SK-N-SH (cell line): ENCODE measurements around the gene SALL3. TPM values are rescaled to one million over a fixed set of nuclear protein-coding genes. Genes with fewer than 3 reads are reported as not detected.

Source experiments
- CTCF ChIA-PET: fragments of 300-600, 350-600 bp; formaldehyde crosslinking; extraction: SDS; loops from one replicate; lab custom pipeline; 2021; lab: Yijun Ruan, JAX
- POLR2A ChIA-PET: fragments of 350-600 bp; sonication (Branson Sonifier 250); formaldehyde crosslinking; extraction: SDS; loops from one replicate; lab custom pipeline; 2020; ENCODE audit warnings: antibody characterized with exemption, inconsistent platforms; lab: Yijun Ruan, JAX
- DNase-seq: peaks from one replicate; pipeline ENCODE4 v3.0.0; 2012
- H2AFZ ChIP-seq: fragments of 200-600 bp; sonication (generic); 2 replicates; pipeline ENCODE4 v1.8.1; 2016; ENCODE audit warnings: antibody characterized with exemption, mild to moderate bottlenecking, low read depth
- H3F3A ChIP-seq: fragments of 200-600 bp; sonication (generic); replicated peaks from 2 replicates; pipeline ENCODE3; 2016; ENCODE audit warnings: antibody characterized with exemption, mild to moderate bottlenecking; ENCODE audit not compliant: insufficient read depth
- H3K27ac ChIP-seq, 2 experiments: fragments of 200-500 bp in 1 of 2; fragments of 200-600 bp in 1 of 2; sonication (Bioruptor generic) in 1 of 2; sonication (generic), shearing (Covaris generic) in 1 of 2; 2 replicates each; pipeline versions ENCODE4 v1.5.1 to v1.6.1; 2014 to 2016; ENCODE audit warnings: low read depth in 2 of 2, inconsistent platforms in 1 of 2, low read length in 1 of 2, mild to moderate bottlenecking in 1 of 2, mixed read lengths in 1 of 2
- H3K27me3 ChIP-seq: fragments of 200-600 bp; sonication (generic), shearing (Covaris generic); 2 replicates; pipeline ENCODE4 v1.6.1; 2016; ENCODE audit warnings: mixed run types; ENCODE audit not compliant: insufficient read depth
- H3K36me3 ChIP-seq, 2 experiments: fragments of 200-500 bp in 1 of 2; fragments of 200-600 bp in 1 of 2; sonication (Bioruptor generic) in 1 of 2; sonication (generic) in 1 of 2; replicated peaks in 1 of 2; 2 replicates each; pipeline versions ENCODE3 to v1.5.1; 2014 to 2016; ENCODE audit warnings: low read length in 1 of 2, mild to moderate bottlenecking in 1 of 2; ENCODE audit not compliant: insufficient read depth in 2 of 2, control insufficient read depth in 1 of 2
- H3K4me1 ChIP-seq, 2 experiments: fragments of 200-500 bp in 1 of 2; fragments of 200-600 bp in 1 of 2; sonication (Bioruptor generic) in 1 of 2; sonication (generic), shearing (Covaris generic) in 1 of 2; 2 replicates each; pipeline versions ENCODE4 v1.5.1 to v1.6.1; 2014 to 2016; ENCODE audit warnings: low read depth in 1 of 2, low read length in 1 of 2, mixed run types in 1 of 2; ENCODE audit not compliant: insufficient read depth in 2 of 2, control insufficient read depth in 1 of 2
- H3K4me2 ChIP-seq: fragments of 200-600 bp; sonication (generic), shearing (Covaris generic); 2 replicates; pipeline ENCODE4 v1.6.1; 2017; ENCODE audit warnings: mixed run types
- H3K4me3 ChIP-seq, 2 experiments: fragments of 200-500 bp in 1 of 2; fragments of 200-600 bp in 1 of 2; sonication (Bioruptor generic) in 1 of 2; sonication (generic), shearing (Covaris generic) in 1 of 2; 2 replicates each; pipeline versions ENCODE4 v1.5.1 to v1.8.1; 2014 to 2016; ENCODE audit warnings: low read depth in 2 of 2, inconsistent platforms in 1 of 2, low read length in 1 of 2, mild to moderate bottlenecking in 1 of 2, mixed read lengths in 1 of 2, moderate library complexity in 1 of 2
- H3K79me2 ChIP-seq: fragments of 200-600 bp; sonication (generic); 2 replicates; pipeline ENCODE4 v1.8.1; 2017; ENCODE audit warnings: mild to moderate bottlenecking; ENCODE audit not compliant: insufficient read depth
- H3K9ac ChIP-seq: fragments of 200-600 bp; sonication (generic); 2 replicates; pipeline ENCODE4 v1.6.1; 2017; ENCODE audit warnings: mixed run types
- H3K9me2 ChIP-seq: fragments of 200-600 bp; sonication (generic); 2 replicates; pipeline ENCODE4 v1.6.1; 2017; ENCODE audit warnings: mixed run types
- H3K9me3 ChIP-seq: fragments of 200-600 bp; sonication (generic); 2 replicates; pipeline ENCODE4 v1.6.1; 2017; ENCODE audit warnings: mixed run types, mild to moderate bottlenecking, moderate library complexity
- H4K20me1 ChIP-seq: fragments of 200-600 bp; sonication (generic); 2 replicates; pipeline ENCODE4 v1.6.1; 2017; ENCODE audit warnings: mild to moderate bottlenecking, mixed run types; ENCODE audit not compliant: insufficient read depth
- CHD2 ChIP-seq: fragments of 150-350 bp; IDR thresholded peaks from 2 replicates; pipeline ENCODE4 v1.6.1; 2018; ENCODE audit warnings: low read length; ENCODE audit not compliant: partially characterized antibody
- CTCF ChIP-seq: fragments of 200-600 bp; sonication (generic); IDR thresholded peaks from 2 replicates; pipeline ENCODE4 v1.6.1; 2017; ENCODE audit warnings: antibody characterized with exemption, mild to moderate bottlenecking, moderate library complexity
- EP300 ChIP-seq, 2 experiments: IDR thresholded peaks; 2 replicates each; pipeline versions ENCODE4 v1.4.0 to v1.6.1; 2012; ENCODE audit warnings: borderline replicate concordance in 1 of 2, low read depth in 1 of 2, low read length in 1 of 2
- EZH2phosphoT487 ChIP-seq: fragments of 200-600 bp; sonication (generic); IDR thresholded peaks from 2 replicates; pipeline ENCODE4 v1.6.1; 2017; ENCODE audit warnings: low read depth, mixed run types, mild to moderate bottlenecking, antibody characterized with exemption, moderate library complexity, borderline replicate concordance
- FOXJ3 ChIP-seq: sonication (generic); formaldehyde crosslinking; IDR thresholded peaks from 2 replicates; pipeline ENCODE4 v1.5.1; 2020; ENCODE audit warnings: mild to moderate bottlenecking, missing genetic modification reagents
- FOXM1 ChIP-seq: IDR thresholded peaks from 2 replicates; pipeline ENCODE4 v1.4.0; 2012; ENCODE audit warnings: low read depth, mild to moderate bottlenecking
- MEF2A ChIP-seq: IDR thresholded peaks from 2 replicates; pipeline ENCODE4 v1.4.0; 2012; ENCODE audit warnings: low read depth, borderline replicate concordance
- NFIC ChIP-seq: IDR thresholded peaks from 2 replicates; pipeline ENCODE4 v1.4.0; 2012; ENCODE audit warnings: borderline replicate concordance
- POLR2AphosphoS5 ChIP-seq: IDR thresholded peaks from 2 replicates; pipeline ENCODE4 v1.6.1; 2012; ENCODE audit warnings: low read depth, low read length
- RAD21 ChIP-seq: IDR thresholded peaks from 2 replicates; pipeline ENCODE4 v1.6.1; 2012; ENCODE audit warnings: mild to moderate bottlenecking, low read length
- RCOR1 ChIP-seq: fragments of 150-350 bp; IDR thresholded peaks from 2 replicates; pipeline ENCODE4 v1.6.1; 2017; ENCODE audit warnings: antibody characterized with exemption, low read length
- RXRA ChIP-seq: IDR thresholded peaks from 2 replicates; pipeline ENCODE4 v1.4.0; 2012; ENCODE audit warnings: low read depth, mild to moderate bottlenecking, borderline replicate concordance
- USF1 ChIP-seq: IDR thresholded peaks from 2 replicates; pipeline ENCODE4 v1.4.0; 2012; ENCODE audit warnings: low read depth, borderline replicate concordance
- ZBTB33 ChIP-seq: IDR thresholded peaks from 2 replicates; pipeline ENCODE4 v1.4.0; 2012; ENCODE audit warnings: low read depth, borderline replicate concordance
- WGBS: methylation state at CpG from one replicate; pipeline ENCODE4 v1.1.6; 2017; ENCODE audit warnings: low lambda C conversion rate; 5-methylcytosine and 5-hydroxymethylcytosine counted together
- polyA plus RNA-seq, 3 experiments: library from polyadenylated mRNA; depleted of rRNA; stranded (reverse); fragments of >200 nt; gene quantifications; 2 replicates each; pipeline ENCODE4 v1.2.3, GENCODE V29; 2012

The SALL3 gene
- polyA plus RNA-seq, 1 of the 3 experiments (the other 2 are of a cell fraction): not detected

- H3K36me3 ChIP-seq: no peaks in the 10 kb centered on the region
- H3F3A ChIP-seq: no peaks in the 10 kb centered on the region
- WGBS: 35% methylated on average over 14 of the region's 44 CpGs
- H3K4me3 ChIP-seq: no peak overlapping the region
- DNase-seq: no peak
- H3K9me3 ChIP-seq: no peaks in the 10 kb centered on the region
- H3K4me1 ChIP-seq: no peaks in the 10 kb centered on the region
- H3K27me3 ChIP-seq: peaks cover 50% of the 10 kb centered on the region
- no peaks in the 10 kb centered on the region for H4K20me1 ChIP-seq
- H3K79me2 ChIP-seq: no peaks in the 10 kb centered on the region
- no peak overlapping the region for H3K27ac ChIP-seq
- ChIA-PET POLR2A (no interaction called here), CTCF (no interaction called here)
- H2AFZ ChIP-seq: no peak overlapping the region
- no peaks in the 10 kb centered on the region for H3K9me2 ChIP-seq
- TF ChIP-seq CTCF: no peak
- no peak for TF ChIP-seq POLR2AphosphoS5
- TF ChIP-seq EP300 (IDR thresholded peaks at IDR 0.05; ENCODE audit: borderline replicate concordance in 1 of 2, low read depth in 1 of 2, low read length in 1 of 2): no peak
- no peak for TF ChIP-seq MEF2A
- no peak for TF ChIP-seq EZH2phosphoT487
- no peak for TF ChIP-seq RAD21
- TF ChIP-seq FOXJ3 (CRISPR knock-in tag): no peak
- no peak for TF ChIP-seq ZBTB33
- TF ChIP-seq NFIC: no peak
- TF ChIP-seq CHD2: no peak
- TF ChIP-seq RXRA: no peak
- no peak for TF ChIP-seq USF1
- no peak for TF ChIP-seq FOXM1
- no peak for TF ChIP-seq RCOR1
- TF ChIP-seq, all 33 proteins: peak for 0
- Histone ChIP-seq H3K9ac (no peak overlapping the region), H3K4me2 (no peak overlapping the region)
These were observed 15.5 kb downstream of the SALL3 start for GRCh38 chr18:78994977-78995582.
